Measurements from ENCODE around the gene SPATA3. TPM values are rescaled to one million over a fixed set of nuclear protein-coding genes. Genes with fewer than 3 reads are reported as not detected.
A peak's percentile ranks its signal among the peaks of the same experiment; 100 is the strongest.

Gene SPATA3
- total RNA-seq, 2 donors from 2014 or later: not detected

- peaks cover 10% of the 10 kb centered on the region for H3K9me3 Mint-ChIP-seq
- no peak overlapping the region for H3K27ac Mint-ChIP-seq
- Histone ChIP-seq H3K4me3 (ENCODE audit: low read length) (no peak overlapping the region), H3K27me3 (ENCODE audit: control insufficient read depth, insufficient read depth, low read length, poor library complexity, severe bottlenecking) (peaks cover 25% of the 10 kb centered on the region), H3K9ac (ENCODE audit: extremely low read depth, low read length, poor library complexity, severe bottlenecking) (no peak overlapping the region), H3K27ac (ENCODE audit: low read depth, low read length) (no peak overlapping the region), H3K36me3 (ENCODE audit: control insufficient read depth, insufficient read depth, low read length) (no peaks in the 10 kb centered on the region), H3K4me1 (ENCODE audit: control insufficient read depth, insufficient read depth, low read length) (no peaks in the 10 kb centered on the region), H3K9me3 (ENCODE audit: control insufficient read depth, low read length) (peaks cover 4% of the 10 kb centered on the region)
- H3K27me3 Mint-ChIP-seq (ENCODE audit: insufficient read depth): peaks cover 54% of the 10 kb centered on the region
- no peak for DNase-seq
- H3K36me3 Mint-ChIP-seq (ENCODE audit: low read depth): no peaks in the 10 kb centered on the region
- H3K4me3 Mint-ChIP-seq: no peak overlapping the region
- TF ChIP-seq CTCF (conservative IDR thresholded peaks at IDR 0.05): no peak
- no peaks in the 10 kb centered on the region for H3K4me1 Mint-ChIP-seq
- 85 to 91% methylated on average over 4 of the region's 4 CpGs for WGBS, 2 experiments (ENCODE audit: insufficient coverage in 1 of 2, insufficient read length in 1 of 2)
Measured at GRCh38 chr2:230999477-230999876, 3.6 kb downstream of the SPATA3 start.

- H3K27ac Mint-ChIP-seq: no peak overlapping the region
Measured at GRCh38 chr2:231000211-231000904, 4.4 kb downstream of the SPATA3 start.

GRCh38 chr2:231001036-231001435 is 5.1 kb downstream of the SPATA3 start:
- no peak for TF ChIP-seq CTCF (conservative IDR thresholded peaks at IDR 0.05)
- Histone ChIP-seq H3K4me3 (ENCODE audit: low read length) (no peak overlapping the region), H3K27ac (ENCODE audit: low read depth, low read length) (no peak overlapping the region), H3K36me3 (ENCODE audit: control insufficient read depth, insufficient read depth, low read length) (no peaks in the 10 kb centered on the region), H3K27me3 (ENCODE audit: control insufficient read depth, insufficient read depth, low read length, poor library complexity, severe bottlenecking) (peaks cover 25% of the 10 kb centered on the region), H3K4me1 (ENCODE audit: control insufficient read depth, insufficient read depth, low read length) (no peaks in the 10 kb centered on the region), H3K9ac (ENCODE audit: extremely low read depth, low read length, poor library complexity, severe bottlenecking) (no peak overlapping the region), H3K9me3 (ENCODE audit: control insufficient read depth, low read length) (peaks cover 4% of the 10 kb centered on the region)
- Mint-ChIP-seq H3K36me3 (ENCODE audit: low read depth) (peaks cover 2% of the 10 kb centered on the region), H3K27me3 (ENCODE audit: insufficient read depth) (peaks cover 52% of the 10 kb centered on the region), H3K4me1 (no peaks in the 10 kb centered on the region), H3K4me3 (no peak overlapping the region), H3K9me3 (peaks cover 15% of the 10 kb centered on the region), H3K27ac (no peak overlapping the region)
- 82 to 86% methylated on average over 4 to 7 of the region's 7 CpGs for WGBS, 2 experiments (ENCODE audit: insufficient coverage in 1 of 2, insufficient read length in 1 of 2)
- DNase-seq: no peak

More at GRCh38 chr2:231000211-231000904, 4.4 kb downstream of the SPATA3 start:
- Mint-ChIP-seq H3K27me3 (ENCODE audit: insufficient read depth) (peaks cover 54% of the 10 kb centered on the region), H3K36me3 (ENCODE audit: low read depth) (peaks cover under 1% of the 10 kb centered on the region), H3K9me3 (peaks cover 11% of the 10 kb centered on the region), H3K4me3 (no peak overlapping the region), H3K4me1 (no peaks in the 10 kb centered on the region)
- no peaks in the 10 kb centered on the region for H3K36me3 ChIP-seq (ENCODE audit: control insufficient read depth, insufficient read depth, low read length)
- no peak overlapping the region for H3K9ac ChIP-seq (ENCODE audit: extremely low read depth, low read length, poor library complexity, severe bottlenecking)
- peak; percentile 66 for TF ChIP-seq CTCF (conservative IDR thresholded peaks at IDR 0.05)
- H3K4me1 ChIP-seq (ENCODE audit: control insufficient read depth, insufficient read depth, low read length): no peaks in the 10 kb centered on the region
- WGBS, 2 experiments (ENCODE audit: insufficient coverage in 1 of 2, insufficient read length in 1 of 2): 68 to 85% methylated on average over 9 to 24 of the region's 24 CpGs
- peaks cover 25% of the 10 kb centered on the region for H3K27me3 ChIP-seq (ENCODE audit: control insufficient read depth, insufficient read depth, low read length, poor library complexity, severe bottlenecking)
- H3K9me3 ChIP-seq (ENCODE audit: control insufficient read depth, low read length): peaks cover 4% of the 10 kb centered on the region
- peak; percentile 88 for DNase-seq
- no peak overlapping the region for H3K4me3 ChIP-seq (ENCODE audit: low read length)
- no peak overlapping the region for H3K27ac ChIP-seq (ENCODE audit: low read depth, low read length)

All from endodermal cell (in vitro differentiated cells).